Fibroblast of skin of left quadriceps (primary cell): ENCODE results near the gene RPS21.
A peak's percentile ranks its signal among the peaks of the same experiment; 100 is the strongest.
"Not testable (repeated sequence)": the region's sequence is repeated elsewhere in the genome, so short reads cannot be mapped to it uniquely, and the experiment has no call there.

Experiments
- DNase-seq, 2 experiments: peaks; one replicate each; pipeline ENCODE4 v3.0.0-alpha.2; 2013; ENCODE audit warnings: low read depth in 2 of 2

The RPS21 gene

GRCh38 chr20:62365814-62366369 lies 21.0 kb upstream of the RPS21 start:
- no peak for DNase-seq

- no peak for DNase-seq
Observed at GRCh38 chr20:62366370-62367135, 20.4 kb upstream of the RPS21 start.

GRCh38 chr20:62367136-62367632 lies 19.7 kb upstream of the RPS21 start, which contains the start of gene LAMA5:
TSS of gene LAMA5 (minus strand) at chr20:62367312. CDS start at chr20:62367245, 67 bp downstream.
- DNase-seq = no peak

GRCh38 chr20:62367633-62368391 lies 19.1 kb upstream of the RPS21 start:
- DNase-seq = no peak

- DNase-seq = no peak
Observed at GRCh38 chr20:62368392-62368975, 18.4 kb upstream of the RPS21 start.

- no peak for DNase-seq
Observed at GRCh38 chr20:62368976-62369814, 17.7 kb upstream of the RPS21 start.

- DNase-seq = no peak
Observed at GRCh38 chr20:62369815-62370114, 17.1 kb upstream of the RPS21 start.

GRCh38 chr20:62370115-62370806 lies 16.6 kb upstream of the RPS21 start:
- peak; percentile 61 to 67 for DNase-seq

GRCh38 chr20:62370807-62371587 lies 15.9 kb upstream of the RPS21 start:
- DNase-seq = no peak

GRCh38 chr20:62371588-62372041 lies 15.3 kb upstream of the RPS21 start:
- no peak for DNase-seq

- DNase-seq = no peak
Observed at GRCh38 chr20:62372042-62372993, 14.6 kb upstream of the RPS21 start.

- not testable (repeated sequence) for DNase-seq
Observed at GRCh38 chr20:62373631-62374179, 13.2 kb upstream of the RPS21 start.

GRCh38 chr20:62374331-62375152 lies 12.4 kb upstream of the RPS21 start:
- no peak for DNase-seq

GRCh38 chr20:62376112-62377063 lies 10.5 kb upstream of the RPS21 start:
- DNase-seq = no peak

- no peak for DNase-seq
Observed at GRCh38 chr20:62377064-62377461, 9.8 kb upstream of the RPS21 start.

GRCh38 chr20:62377615-62378178 lies 9.2 kb upstream of the RPS21 start:
- DNase-seq = no peak
